Measurements from ENCODE around the gene NCAM2.

The NCAM2 gene

DNA sequence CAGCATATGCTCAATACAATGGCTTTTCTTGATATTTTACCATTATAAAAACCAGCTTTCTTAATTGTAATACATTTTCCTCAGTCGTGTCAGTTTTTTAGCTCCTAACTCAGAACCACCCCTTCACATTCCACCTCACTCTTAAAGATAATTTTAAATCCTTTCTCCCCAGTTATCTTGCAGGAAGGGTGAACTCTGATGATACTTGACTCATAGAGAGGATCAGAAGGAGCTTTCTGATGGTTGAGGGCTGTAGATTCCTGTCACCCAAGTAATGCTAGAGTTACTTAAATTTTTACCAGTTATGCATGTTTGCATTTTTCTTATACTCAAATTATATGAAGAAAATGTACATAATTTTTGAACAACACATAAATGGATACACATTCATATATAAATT lies 233.7 kb downstream of the NCAM2 start:
- no peak for DNase-seq

DNA sequence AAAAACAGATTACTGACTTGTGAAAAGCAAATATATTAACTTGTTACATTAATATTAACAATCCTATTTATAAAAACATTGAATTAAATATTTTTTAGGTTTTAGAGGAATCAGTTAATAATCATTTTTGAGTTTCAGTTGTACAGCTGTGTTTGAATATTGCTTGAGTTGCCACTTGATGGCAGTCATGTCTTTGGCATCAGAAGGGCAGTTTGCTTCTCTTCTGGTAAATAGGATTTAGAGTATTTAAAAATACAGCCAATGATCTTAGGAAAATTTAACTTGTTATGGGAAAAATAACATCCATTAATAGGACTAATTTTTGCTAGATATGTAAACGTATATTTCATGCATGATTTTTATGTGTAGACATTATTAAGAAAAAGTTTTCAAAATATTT lies 234.1 kb downstream of the NCAM2 start:
- no peak for DNase-seq

DNA sequence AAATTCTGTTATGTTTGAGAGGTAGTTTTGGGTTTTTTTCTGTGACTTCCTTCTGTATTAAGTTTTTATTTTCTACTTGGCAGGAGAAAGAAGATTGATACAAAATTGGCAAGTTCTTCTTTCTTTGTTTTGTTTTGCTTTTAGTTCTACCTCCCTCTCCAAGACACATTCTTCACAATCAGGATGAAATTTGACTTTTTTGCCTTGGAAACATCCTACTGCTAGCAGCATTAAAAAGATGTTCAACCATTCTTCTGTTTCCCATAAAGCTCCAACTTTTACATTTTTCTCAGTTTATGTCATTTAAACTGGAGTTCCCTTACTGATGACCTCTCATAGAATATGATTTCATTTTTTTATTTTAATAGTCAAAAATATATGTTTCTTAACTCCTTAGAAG lies 234.8 kb downstream of the NCAM2 start:
- DNase-seq, result no peak

DNA sequence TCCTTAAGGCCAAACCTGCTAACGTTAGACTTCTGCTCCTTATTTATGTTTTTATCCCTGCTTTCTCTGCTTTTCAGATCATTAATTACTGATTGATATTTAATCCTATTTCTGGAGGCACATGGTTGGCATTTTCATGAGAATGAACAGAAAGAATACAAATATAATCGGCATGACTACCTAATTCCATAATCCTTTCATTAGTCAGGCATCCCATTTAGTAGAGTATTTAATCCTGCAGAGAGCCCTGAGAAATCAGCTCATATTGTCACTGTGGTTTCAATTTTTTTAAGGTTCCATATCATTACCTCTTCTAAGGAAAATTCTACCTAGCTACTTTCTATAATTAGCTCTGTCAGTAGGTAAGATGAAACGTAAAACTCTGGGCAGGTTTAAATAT lies 238.8 kb downstream of the NCAM2 start:
- no peak for DNase-seq

DNA sequence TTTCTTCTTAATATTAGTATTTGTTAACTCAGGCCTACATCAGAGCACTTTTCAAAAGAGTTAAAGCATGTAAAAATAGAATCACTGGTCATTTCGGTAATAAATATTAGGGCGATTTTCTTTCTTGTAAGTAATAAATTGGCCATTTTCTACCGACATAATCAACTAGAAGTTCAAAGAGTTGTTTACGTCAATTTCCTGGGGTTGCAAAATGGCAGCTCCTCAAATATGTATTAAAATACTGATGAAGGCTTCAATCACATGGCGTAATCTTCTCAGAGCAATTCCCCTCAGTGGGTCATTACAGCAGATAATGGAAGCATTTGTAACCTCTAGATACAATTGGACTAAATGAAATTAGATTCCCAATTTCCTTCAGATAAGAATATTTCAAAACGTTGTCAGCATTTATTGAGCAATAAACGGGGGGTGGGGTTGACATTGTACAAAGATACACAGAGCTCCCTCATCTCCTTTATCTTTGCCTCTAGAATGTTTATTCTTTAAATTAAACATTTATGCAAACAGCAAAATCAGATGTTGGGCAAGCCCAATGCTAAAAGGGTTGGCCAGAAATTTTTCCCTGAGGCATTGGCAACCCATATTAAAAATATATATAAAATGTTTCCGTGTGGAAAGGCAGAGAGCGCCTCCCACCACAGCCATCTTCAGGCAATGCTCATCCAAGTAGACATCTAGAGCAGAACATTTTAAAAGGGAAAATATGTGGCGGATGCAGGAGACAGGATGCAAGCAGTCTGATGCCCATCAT lies 240.6 kb downstream of the NCAM2 start:
- DNase-seq, result no peak

DNA sequence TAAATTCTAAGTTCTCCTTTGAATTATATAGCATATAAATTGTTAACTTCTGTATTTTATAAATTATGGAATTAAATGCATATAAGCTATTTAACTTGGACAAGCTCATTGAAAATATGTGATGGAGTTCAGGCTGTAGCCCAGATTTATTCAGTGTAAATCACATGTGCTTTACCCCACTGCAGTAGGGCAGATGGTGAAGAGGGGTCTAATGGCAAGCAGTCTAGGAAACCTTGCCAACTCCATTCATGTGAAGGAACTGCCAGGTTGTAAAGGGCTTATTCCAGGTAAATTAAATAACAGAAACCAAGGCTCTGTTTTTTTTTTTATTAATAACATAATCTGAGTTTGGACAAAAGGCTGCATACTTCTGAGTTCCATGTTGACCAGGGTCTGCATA lies 243.2 kb downstream of the NCAM2 start:
- DNase-seq, result no peak

DNA sequence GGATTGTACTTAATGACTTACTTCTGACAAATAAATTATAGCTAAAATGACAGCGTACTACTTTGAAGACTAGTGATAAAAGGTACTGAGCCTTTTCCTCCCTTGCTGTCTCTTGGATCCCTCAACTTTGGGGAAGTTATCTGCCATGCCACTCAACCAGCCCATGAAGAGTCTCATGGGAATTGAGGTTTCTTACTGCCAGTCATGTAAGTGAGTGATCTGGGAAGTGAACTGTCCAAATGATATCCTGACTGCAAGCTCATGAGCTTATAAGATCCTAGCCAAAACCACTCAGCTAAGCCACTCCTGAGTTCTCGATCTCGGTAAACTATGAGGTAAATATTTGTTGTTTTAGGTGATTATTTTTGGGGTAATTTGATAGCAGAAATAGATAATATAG lies 247.8 kb downstream of the NCAM2 start:
- DNase-seq, result no peak

DNA sequence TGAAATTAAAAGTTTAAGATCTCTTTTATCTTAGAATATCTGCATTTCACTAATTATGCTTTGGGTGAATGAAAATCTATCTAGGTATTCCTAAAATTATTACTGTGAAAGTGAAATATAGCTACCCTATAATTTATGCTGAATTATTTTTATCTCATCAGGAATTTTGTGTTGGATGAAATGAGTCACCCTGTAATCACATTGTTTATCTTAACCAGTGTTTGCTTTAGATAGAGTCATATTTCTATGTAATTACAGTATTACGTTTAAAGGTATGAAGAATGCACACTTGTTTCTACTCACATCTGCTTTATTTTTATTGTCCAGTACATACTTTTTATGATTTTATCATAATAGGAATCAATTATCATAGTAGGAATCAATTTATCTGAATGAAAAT lies 249.2 kb downstream of the NCAM2 start:
- DNase-seq, result no peak

DNA sequence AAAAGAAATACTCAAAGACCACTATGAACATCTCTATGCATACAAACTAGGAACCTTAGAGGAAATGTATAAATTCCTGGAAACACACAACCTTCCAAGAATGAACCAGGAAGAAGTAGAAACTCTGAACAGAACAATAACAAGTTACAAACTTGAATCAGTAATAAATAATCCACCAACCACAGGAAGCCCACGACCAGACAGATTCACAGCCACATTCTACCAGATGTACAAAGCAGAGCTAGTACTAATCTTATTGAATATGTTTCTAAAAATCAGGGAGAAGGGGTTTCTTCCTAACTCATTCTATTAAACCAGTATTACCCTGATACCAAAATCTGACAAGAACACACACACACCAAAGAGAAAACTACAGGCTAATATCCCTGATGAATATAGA lies 263.8 kb downstream of the NCAM2 start:
- no peak for DNase-seq

DNA sequence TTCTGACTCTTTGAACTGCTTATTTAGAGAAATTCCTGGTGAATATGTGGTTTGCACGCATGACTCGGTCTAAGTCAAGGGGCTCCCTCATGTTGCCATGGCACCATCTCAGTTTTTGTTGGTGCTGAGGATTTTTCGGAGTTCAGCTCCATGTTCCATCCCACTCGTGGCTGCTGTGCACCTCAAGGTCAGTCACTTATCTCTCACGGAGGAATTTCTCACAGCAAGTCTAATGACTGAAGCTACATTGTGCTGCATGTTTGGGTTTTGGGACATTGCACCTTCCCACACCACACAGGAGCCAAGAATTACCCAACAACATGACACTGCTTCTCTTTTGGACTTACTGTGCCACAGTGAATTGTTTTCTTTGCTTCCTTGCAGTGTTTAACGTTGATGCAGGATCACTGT lies 269.9 kb downstream of the NCAM2 start:
- DNase-seq, result no peak

DNA sequence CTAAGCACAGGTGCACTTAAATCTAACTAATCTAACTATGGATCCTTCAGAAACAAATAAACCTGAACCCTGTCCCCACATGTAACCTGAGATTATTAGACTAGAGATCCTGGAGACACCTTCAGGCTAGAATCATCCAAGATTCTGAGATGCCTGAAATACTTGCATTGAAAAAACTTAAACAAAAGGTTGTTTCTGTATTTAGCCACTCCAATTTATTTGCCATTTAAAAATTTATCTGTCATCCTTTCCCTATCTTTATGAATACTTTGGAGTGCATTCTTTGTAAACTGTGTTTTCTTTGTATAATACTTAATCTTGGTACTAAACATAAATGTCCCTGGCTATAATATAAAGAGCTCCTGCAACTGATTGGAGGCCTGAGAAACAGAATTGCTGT lies 270.7 kb downstream of the NCAM2 start:
- DNase-seq, result no peak

DNA sequence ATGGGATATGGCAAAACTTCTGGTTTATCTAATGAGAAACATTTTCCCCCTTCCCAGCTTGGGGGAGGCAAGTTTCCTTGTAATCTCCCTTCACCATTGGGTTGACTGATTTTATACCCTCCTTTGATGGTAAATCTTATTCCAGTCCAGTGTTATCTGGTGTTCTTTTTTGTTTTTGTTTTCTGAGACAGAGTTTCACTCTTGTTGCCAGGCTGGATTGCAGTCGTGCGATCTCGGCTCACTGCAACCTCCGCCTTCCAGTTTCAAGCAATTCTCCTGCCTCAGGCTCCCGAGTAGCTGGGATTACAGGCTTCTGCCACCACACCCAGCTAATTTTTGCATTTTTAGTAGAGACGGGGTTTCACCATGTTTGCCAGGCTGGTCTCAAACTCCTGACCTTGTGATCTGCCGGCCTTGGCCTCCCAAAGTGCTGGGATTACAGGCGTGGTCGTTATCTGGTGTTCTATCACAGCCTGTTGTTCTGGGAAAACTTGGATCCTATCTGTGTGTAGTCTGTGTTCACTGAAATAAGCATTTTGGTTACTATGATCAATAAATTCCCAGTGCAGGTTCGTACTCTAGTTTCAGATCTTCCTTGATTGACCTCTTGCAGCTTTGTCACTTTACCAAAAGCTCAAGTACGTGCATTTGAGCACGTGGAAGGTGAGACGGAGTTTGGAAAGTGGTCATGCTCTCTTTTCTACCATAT lies 281.1 kb downstream of the NCAM2 start:
- no peak for DNase-seq

DNA sequence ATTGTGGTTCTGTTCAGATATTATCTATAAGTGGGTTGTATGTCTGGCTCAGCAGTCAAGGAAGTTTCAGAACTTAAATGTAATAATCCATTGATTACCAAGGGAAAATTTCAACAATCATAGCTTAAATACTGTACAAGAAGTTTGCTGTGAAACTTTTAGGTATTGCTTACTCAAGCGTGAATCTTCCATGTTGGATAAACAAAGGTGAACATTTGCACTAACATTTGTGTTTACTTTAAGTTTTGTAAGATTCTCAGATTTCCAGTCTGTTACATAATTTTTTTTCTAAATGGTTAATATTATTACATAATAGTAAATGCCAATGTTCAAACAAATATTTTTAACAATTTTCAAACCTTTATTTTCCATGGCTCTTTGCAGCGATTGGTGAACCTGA lies 285.6 kb downstream of the NCAM2 start:
- no peak for DNase-seq

DNA sequence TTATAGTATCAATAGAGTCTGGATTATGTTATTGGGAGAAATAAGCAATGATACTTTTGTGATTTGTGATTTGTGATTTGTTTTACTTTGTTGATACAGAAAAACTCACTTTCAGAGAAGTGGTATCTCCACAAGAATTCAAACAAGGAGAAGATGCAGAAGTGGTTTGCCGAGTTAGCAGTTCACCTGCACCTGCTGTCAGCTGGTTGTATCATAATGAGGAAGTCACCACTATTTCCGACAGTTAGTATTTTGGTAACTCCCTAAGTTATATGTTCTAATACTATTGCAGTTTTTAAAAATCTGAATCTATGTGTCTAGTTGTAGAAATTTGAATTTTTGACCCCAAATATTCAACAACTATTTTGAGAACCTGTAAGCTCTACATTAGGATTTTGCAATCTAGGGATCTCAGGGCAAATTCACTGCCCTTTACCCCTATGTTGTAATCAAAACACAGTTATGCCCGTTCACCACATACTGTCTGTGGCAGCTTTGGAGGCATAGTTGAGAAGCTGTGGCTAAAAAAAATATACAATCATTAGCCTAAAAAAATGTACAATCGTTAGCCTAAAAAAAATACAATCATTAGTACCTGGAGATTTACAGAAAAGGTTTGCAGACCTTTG lies 288.1 kb downstream of the NCAM2 start:
- DNase-seq, result no peak

DNA sequence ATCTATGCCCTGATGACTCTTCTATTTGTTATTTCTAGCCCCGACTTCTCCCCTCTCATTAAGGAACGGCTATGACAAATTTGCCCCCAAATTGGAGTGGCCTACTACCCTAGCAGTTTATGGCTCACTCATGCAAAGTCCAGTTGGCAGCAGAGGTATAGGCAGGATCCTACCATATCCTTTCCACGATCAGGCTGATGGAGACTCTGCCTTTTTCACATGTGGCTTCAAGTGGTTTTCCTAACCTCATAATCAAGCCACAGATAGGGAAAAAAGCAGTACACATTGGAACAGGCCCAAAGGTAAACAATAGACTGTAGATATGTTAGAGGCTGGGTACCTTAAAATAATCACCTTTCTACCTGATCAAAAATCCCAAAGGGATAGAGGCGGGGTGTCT lies 292.5 kb downstream of the NCAM2 start:
- DNase-seq, result no peak

DNA sequence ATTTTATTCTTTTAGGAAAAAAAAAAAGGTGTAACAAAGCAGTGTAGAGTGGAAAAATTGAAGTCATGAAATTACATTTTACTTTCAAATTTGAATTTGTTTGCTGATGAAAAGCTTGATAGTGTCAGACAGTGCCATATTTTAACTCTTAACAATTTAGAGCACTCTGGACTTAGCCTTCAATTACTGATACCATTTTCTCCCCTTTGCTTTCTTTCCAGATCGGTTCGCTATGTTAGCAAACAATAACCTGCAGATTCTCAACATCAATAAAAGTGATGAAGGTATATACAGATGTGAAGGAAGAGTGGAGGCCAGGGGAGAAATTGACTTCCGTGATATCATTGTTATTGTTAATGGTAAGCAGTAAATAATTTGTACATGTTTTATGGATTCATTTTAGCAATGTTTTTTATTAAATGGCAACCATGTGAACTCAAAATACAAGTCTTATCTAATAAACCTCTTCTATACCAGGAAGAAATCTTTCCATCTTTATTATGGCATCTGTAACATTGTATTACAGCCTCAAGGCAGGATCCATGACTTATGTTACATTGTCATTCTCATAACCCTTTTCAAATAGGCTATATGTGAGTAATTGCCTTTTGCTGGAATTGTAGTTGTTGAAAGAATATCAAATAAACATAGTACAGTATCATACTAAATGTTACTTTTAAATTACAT lies 293.8 kb downstream of the NCAM2 start:
- no peak for DNase-seq

DNA sequence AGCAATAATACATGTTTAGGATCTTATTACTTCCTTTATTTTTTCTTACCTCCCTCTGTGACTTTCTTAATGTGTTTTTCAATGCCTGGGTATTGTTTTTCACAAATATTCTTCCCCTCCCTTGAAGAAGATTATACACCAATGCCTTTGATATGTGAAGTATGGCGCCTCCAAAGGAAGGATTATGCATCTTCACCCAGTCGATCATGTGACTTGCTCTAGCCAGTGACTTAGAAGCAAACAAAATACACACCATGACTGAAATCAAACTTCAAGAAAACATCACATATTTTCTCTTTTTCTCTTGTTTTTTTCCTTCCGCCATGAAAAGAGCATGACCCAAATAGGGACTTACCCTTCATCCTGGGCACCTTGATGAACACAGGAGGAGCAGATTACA lies 297.1 kb downstream of the NCAM2 start:
- DNase-seq, result no peak

DNA sequence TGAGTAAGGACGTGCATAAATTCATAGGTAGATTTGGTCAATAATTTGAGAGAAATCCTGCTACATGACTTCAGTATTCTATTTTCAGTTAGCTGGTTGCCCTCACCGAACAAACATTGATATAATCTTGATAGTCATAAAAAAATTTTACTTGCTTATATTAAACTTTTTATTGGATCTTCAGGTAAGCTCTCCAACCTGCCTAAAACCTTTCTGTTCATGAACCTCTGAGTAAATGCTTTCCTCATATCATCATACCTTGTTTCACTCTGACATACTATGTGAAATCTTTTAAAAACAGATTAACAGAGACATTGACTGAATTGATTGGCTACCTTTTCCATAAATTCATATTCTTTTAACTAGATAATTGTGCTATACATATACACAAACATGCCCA lies 299.0 kb downstream of the NCAM2 start:
- DNase-seq, result no peak

DNA sequence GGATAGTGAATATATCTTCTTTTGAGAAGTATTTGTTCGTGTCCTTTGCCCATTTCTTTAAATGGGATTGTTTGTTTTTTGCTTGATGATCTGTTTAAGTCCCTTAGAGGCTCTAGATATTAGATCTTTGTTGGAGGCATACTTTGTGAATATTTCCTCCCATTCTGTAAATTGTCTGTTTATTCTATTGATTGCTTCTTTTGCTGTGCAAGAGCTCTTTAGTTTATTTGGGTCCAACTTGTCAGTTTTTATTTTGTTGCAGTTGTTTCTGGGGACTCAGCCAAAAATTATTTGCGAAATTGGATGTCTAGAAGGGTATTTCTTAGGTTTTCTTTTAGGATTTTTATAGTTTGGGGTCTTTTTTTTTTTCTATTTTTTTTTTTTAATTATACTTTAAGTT lies 302.8 kb downstream of the NCAM2 start:
- DNase-seq, result no peak

DNA sequence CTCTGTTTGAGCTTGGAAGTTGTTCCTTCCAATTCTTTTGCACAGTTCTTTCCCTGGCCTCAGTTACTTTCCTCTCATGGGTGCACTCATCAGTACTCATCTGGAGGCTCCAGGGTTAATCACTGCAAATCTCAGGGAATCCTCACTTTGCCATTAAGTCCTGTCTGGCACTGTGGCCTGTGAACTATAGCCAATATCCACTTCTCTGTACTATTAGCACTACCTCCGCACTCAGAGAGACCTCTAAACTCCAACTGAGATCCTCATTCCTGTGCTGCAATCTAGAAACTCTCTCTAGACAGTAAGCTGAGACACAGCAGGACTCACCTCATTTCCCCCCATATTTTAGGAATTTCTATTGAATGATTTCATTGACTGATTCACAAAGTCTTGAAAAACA lies 311.3 kb downstream of the NCAM2 start:
- DNase-seq, result no peak

DNA sequence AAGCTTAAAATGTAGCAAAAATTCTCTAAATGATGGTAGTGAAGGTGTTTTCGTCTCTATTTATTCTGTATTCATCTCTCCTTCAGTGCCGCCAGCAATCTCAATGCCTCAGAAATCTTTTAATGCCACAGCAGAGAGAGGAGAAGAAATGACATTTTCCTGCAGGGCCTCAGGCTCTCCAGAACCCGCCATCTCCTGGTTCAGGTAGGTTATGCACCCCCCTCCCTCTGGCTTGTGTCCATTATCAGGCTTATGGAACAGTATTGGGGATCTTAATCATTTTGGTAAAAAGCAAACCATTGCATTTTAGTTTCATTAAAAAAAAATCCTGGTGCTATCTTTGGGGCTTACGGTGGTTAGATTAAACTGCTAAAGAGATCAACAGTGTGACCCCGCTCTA lies 326.1 kb downstream of the NCAM2 start:
- DNase-seq, result no peak

DNA sequence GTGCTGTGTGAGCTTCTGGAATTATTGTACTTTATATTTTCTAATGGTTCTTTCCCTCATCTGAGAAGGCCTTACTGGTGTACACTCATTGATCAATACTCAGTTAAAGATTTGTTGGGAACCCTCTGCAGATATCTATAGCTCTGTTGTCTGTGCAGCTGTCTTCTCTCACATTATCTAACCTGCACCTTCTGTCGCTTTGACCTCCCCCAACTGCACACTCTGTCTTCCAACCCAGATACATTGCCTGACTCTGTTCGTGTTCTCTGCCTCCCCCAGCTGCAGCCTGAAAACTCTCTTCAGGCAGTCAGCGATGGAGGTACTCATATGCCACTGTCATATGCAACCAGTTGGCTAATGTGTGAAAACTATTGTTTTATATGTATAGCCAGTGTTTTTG lies 334.3 kb downstream of the NCAM2 start:
- DNase-seq, result no peak

DNA sequence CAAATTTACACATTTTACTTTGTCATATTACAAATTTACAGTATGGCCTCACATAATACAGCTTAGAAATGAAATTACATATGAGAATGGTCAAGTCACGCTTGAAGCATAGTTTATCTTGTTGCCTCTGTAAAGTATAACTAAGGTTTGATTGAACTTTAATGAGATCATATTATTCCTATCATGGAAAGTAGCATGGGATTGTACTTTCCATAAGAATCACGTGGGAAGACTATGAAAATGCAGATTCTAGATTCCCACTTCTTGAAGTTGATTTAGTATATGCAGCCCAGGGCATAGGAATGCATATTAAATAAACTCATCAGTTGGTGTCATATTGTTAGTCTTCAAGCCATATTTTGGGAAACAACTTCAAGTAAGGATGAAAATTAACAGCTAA lies 342.8 kb downstream of the NCAM2 start:
- DNase-seq, result no peak

DNA sequence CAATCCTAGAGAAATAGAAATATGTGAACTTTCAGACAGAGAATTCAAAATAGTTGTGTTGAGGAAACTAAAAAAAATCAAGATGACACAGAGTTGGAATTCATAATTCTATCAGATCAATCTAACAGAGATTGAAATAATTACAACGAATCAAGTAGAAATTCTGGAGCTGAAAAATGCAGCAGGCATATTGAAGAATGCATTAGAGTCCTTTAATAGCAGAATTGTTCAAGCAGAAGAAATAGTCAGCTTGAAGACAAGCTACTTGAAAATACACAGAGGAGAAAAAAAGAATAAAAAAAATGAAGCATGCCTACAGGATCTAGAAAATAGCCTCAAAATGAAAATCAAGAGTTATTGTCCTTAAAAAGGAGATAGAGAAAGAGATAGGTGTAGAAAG lies 347.1 kb downstream of the NCAM2 start:
- DNase-seq, result no peak
